ENCODE measurements around the gene SMOC2. TPM values are rescaled to one million over a fixed set of nuclear protein-coding genes. Genes with fewer than 3 reads are reported as not detected.
"Not testable (repeated sequence)": the region's sequence is repeated elsewhere in the genome, so short reads cannot be mapped to it uniquely, and the experiment has no call there.

Gene SMOC2
- total RNA-seq, 1 donor from 2014 or later = not detected

DNA sequence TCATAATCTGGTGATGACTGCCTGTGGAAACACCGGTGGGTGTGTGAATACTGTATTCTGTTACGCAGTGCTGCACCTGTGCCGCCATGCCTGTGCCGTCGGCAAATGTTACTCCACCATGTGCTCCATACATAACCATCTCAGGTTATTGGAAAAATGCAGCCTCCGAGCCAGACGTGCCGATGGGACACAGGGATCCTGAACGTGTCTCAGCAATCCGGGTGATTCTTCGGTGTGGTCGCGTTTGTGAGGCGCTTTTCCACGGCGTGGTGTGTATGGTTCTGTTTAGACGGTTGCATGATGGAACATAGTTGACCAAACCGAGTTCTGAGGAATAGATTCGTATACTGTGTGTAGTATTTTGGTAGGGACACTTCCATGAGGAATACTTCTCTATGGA, 130.3 kb downstream of the SMOC2 start:
- DNase-seq (ENCODE audit: low read depth) = no peak
- H3K27me3 ChIP-seq (ENCODE audit: control insufficient read depth, insufficient read depth, low read length) = no peaks in the 10 kb centered on the region
- TF ChIP-seq, protein P1, sequence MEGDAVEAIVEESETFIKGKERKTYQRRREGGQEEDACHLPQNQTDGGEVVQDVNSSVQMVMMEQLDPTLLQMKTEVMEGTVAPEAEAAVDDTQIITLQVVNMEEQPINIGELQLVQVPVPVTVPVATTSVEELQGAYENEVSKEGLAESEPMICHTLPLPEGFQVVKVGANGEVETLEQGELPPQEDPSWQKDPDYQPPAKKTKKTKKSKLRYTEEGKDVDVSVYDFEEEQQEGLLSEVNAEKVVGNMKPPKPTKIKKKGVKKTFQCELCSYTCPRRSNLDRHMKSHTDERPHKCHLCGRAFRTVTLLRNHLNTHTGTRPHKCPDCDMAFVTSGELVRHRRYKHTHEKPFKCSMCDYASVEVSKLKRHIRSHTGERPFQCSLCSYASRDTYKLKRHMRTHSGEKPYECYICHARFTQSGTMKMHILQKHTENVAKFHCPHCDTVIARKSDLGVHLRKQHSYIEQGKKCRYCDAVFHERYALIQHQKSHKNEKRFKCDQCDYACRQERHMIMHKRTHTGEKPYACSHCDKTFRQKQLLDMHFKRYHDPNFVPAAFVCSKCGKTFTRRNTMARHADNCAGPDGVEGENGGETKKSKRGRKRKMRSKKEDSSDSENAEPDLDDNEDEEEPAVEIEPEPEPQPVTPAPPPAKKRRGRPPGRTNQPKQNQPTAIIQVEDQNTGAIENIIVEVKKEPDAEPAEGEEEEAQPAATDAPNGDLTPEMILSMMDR (IDR thresholded peaks at IDR 0.05; ENCODE audit: insufficient read depth, low read length, poor library complexity, severe bottlenecking) = no peak
- H3K36me3 ChIP-seq (ENCODE audit: control insufficient read depth, insufficient read depth, low read length) = no peaks in the 10 kb centered on the region
- H3K4me3 ChIP-seq (ENCODE audit: low read depth, low read length) = no peak overlapping the region

DNA sequence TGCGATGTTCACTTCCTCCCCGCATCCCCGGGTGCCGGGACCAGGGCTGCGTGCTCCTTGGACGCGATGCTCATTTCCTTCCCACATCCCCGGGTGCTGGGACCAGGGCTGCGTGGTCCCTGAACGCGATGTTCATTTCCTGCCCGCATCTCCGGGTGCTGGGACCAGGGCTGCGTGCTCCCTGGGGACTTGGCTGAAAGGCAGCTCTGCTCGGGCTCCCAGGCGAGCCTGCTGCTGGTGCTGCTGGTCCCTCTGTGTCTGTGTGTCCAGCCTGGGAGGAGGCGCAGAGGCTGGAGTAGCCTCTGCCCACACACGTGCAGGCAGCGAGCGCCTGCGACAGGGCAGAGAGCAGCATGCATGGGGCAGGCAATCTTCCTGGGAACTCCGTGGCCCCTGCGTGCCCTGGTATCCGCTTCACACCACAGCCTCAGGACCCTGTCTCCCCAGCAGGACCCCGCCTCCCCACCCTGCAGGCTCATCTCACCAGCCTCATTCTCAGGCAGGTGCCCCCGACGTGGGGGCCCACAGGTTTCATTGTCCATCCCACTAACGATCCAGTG, 132.4 kb downstream of the SMOC2 start:
- H3K36me3 ChIP-seq (ENCODE audit: control insufficient read depth, insufficient read depth, low read length); DNase-seq (ENCODE audit: low read depth); H3K27me3 ChIP-seq (ENCODE audit: control insufficient read depth, insufficient read depth, low read length); H3K4me3 ChIP-seq (ENCODE audit: low read depth, low read length): not testable (repeated sequence)

GRCh38 chr6:168574075-168574698, 133.2 kb downstream of the SMOC2 start:
- no peak for DNase-seq (ENCODE audit: low read depth)
- TF ChIP-seq, protein P1 (IDR thresholded peaks at IDR 0.05; ENCODE audit: insufficient read depth, low read length, poor library complexity, severe bottlenecking) = no peak
- H3K27me3 ChIP-seq (ENCODE audit: control insufficient read depth, insufficient read depth, low read length) = no peaks in the 10 kb centered on the region

GRCh38 chr6:168574699-168575195, 133.8 kb downstream of the SMOC2 start:
- TF ChIP-seq, protein P1 (IDR thresholded peaks at IDR 0.05; ENCODE audit: insufficient read depth, low read length, poor library complexity, severe bottlenecking) = no peak
- no peak overlapping the region for H3K4me3 ChIP-seq (ENCODE audit: low read depth, low read length)
- no peaks in the 10 kb centered on the region for H3K36me3 ChIP-seq (ENCODE audit: control insufficient read depth, insufficient read depth, low read length)
- no peak for DNase-seq (ENCODE audit: low read depth)
- no peaks in the 10 kb centered on the region for H3K27me3 ChIP-seq (ENCODE audit: control insufficient read depth, insufficient read depth, low read length)

More at GRCh38 chr6:168574075-168574698, 133.2 kb downstream of the SMOC2 start:
- Histone ChIP-seq H3K36me3 (ENCODE audit: control insufficient read depth, insufficient read depth, low read length) (no peaks in the 10 kb centered on the region), H3K4me3 (ENCODE audit: low read depth, low read length) (no peak overlapping the region)

DNA sequence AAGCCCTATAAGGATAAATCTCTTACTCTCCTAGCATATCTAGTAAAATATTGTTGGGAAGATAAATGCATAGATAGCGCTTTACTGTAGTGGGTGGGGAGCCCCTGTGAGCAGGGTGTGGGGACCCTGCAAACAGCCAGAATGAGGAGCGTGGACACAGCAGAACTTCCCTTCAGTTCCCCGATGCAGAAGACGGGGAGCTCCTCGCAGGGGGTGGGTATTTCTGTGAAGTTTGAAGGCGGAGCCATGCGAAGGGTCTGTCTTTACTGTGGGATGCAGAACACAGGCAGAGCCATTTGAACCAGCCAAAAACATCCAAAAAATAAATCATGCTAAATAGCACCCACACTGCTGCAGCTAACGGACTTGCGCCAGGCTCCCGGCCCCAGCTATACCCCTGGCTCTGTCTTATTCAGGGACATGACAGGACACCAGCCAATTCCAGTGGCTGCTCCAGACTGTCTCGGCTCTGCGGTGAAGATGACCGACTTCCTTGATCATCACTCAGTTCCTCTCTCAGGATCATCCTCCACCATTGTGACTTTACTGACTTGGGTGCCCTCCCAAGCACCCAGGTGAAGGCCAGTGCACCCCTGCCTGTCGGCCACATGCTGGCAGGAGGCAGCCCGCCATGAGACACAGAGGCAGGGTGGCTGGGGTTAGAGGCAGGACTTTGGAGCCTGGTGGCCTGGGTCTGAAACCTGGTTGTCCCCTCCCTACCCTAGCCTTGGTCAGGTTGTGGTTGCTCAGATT, 134.5 kb downstream of the SMOC2 start:
- TF ChIP-seq, protein P1 (IDR thresholded peaks at IDR 0.05; ENCODE audit: insufficient read depth, low read length, poor library complexity, severe bottlenecking) = no peak
- H3K36me3 ChIP-seq (ENCODE audit: control insufficient read depth, insufficient read depth, low read length) = no peaks in the 10 kb centered on the region
- no peaks in the 10 kb centered on the region for H3K27me3 ChIP-seq (ENCODE audit: control insufficient read depth, insufficient read depth, low read length)
- no peak overlapping the region for H3K4me3 ChIP-seq (ENCODE audit: low read depth, low read length)
- DNase-seq (ENCODE audit: low read depth) = no peak

DNA sequence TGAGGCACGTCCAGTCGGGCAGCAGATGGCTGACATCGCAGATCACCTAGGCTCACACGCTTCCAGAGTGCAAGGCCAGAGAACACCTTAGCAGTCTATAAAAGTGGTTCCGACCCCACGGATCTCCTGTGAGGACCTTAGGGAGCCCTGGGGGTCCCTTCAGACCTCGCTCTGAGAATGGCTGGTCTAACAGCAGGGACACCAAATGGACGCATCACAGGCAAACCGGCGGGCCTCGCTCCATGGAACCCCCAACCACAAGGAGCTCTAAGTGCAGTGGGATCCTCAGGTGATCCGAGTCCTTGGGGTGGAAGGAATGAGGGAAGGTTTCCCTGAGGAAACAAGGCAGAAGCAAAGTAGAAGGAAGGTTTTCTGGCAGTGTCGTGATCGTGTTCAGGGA, 135.4 kb downstream of the SMOC2 start:
- TF ChIP-seq, protein P1 (IDR thresholded peaks at IDR 0.05; ENCODE audit: insufficient read depth, low read length, poor library complexity, severe bottlenecking) = no peak
- no peaks in the 10 kb centered on the region for H3K27me3 ChIP-seq (ENCODE audit: control insufficient read depth, insufficient read depth, low read length)
- no peak overlapping the region for H3K4me3 ChIP-seq (ENCODE audit: low read depth, low read length)
- H3K36me3 ChIP-seq (ENCODE audit: control insufficient read depth, insufficient read depth, low read length) = no peaks in the 10 kb centered on the region
- DNase-seq (ENCODE audit: low read depth) = no peak

All from kidney epithelial cell (primary cell).